ENCODE measurements around the gene TMEM82. TPM values are rescaled to one million over a fixed set of nuclear protein-coding genes. Genes with fewer than 3 reads are reported as not detected.

TMEM82 gene
- polyA plus RNA-seq, 1 donor (not counting 4 experiments of a cell fraction or from before 2014, with no cell fraction given), result not detected

DNA sequence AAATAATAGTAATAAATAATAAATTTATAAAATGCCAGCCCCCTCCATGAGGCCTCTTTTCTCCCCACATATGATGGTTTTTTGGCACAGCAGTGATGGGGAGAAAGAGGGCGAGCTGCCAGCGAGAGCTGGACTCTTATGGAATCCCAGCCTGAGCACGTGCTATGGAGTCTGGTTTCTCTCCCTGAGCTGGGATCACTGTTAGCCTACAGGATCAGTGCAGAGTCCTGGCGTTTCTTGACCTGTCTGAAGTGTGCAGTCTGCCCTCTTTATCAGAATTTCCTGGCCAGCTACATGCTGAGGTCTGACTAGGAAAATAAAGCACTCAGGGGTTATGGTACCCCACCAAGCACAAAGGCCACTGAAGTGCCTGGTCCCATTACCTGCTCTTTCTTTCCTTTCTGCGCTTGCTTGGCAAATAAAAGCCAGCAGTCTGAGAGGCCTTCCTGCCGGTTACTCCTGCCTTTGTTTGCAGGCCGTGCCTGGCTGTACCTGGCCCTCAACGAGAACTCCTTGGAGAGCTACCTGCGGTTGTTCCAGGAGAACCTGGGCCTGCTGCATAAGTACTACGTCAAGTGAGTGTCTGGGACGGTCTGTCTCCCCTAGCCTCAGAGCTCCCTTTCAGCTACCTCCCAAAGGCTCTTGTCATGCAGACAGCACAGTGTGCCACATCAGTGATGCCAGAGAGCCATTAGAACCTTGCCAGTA lies 24.7 kb upstream of the TMEM82 start:
- peaks cover 37 to 48% of the 10 kb centered on the region in 2 experiments for H3K36me3 ChIP-seq (ENCODE audit: control insufficient read depth in 2 of 2, extremely low read depth in 1 of 2, insufficient read depth in 2 of 2, low read length in 2 of 2)
- peaks cover 14% of the 10 kb centered on the region for H3K79me2 ChIP-seq (ENCODE audit: control insufficient read depth, insufficient read depth, low read length)

GRCh38 chr1:15718199-15718601 lies 24.1 kb upstream of the TMEM82 start:
- peaks cover 37 to 52% of the 10 kb centered on the region in 2 experiments for H3K36me3 ChIP-seq (ENCODE audit: control insufficient read depth in 2 of 2, extremely low read depth in 1 of 2, insufficient read depth in 2 of 2, low read length in 2 of 2)
- dilution Hi-C loops (cut with MboI; ENCODE audit: extremely low pct_ligation_motif_present, low sequenced_read_pairs), result no loop called here

More for the DNA sequence above, 24.7 kb upstream of the TMEM82 start:
- H3K9me1 ChIP-seq (ENCODE audit: control insufficient read depth, extremely low read depth, insufficient read depth, low read length), result peaks cover 2% of the 10 kb centered on the region
- no peak overlapping the region for H2AFZ ChIP-seq (ENCODE audit: control insufficient read depth, low read length)
- H4K20me1 ChIP-seq (ENCODE audit: control insufficient read depth, extremely low read depth, insufficient read depth, low read length), result no peaks in the 10 kb centered on the region
- no peak overlapping the region for H3K4me2 ChIP-seq (ENCODE audit: control insufficient read depth, extremely low read depth, insufficient read depth, low read depth, low read length)
- no peaks in the 10 kb centered on the region for H3K4me1 ChIP-seq (ENCODE audit: control insufficient read depth, extremely low read depth, insufficient read depth, low read length)
- H3K27ac ChIP-seq (ENCODE audit: control insufficient read depth, insufficient read depth, low read length), result no peak overlapping the region
- H3K9me3 ChIP-seq (ENCODE audit: control insufficient read depth, low read depth, low read length), result no peaks in the 10 kb centered on the region
- FAIRE-seq (no peak), DNase-seq (ENCODE audit: low read depth, low spot score) (no peak)
- dilution Hi-C loops (cut with MboI; ENCODE audit: extremely low pct_ligation_motif_present, low sequenced_read_pairs), result no loop called here
- TF ChIP-seq CTCF (optimal IDR thresholded peaks at IDR 0.05 in 1 of 3, IDR thresholded peaks at IDR 0.05 in 1 of 3, conservative IDR thresholded peaks at IDR 0.05 in 1 of 3; ENCODE audit: extremely low read depth in 1 of 3, insufficient read depth in 2 of 3, low read length in 3 of 3), result no peak
- TF ChIP-seq EZH2 (IDR thresholded peaks at IDR 0.05; ENCODE audit: low read length), result no peak
- no peak overlapping the region for H3K4me3 ChIP-seq (ENCODE audit: control insufficient read depth in 2 of 3, extremely low read depth in 1 of 3, insufficient read depth in 2 of 3, low read depth in 1 of 3, low read length in 3 of 3)
- no peak overlapping the region for H3K9ac ChIP-seq (ENCODE audit: control insufficient read depth, extremely low read depth, insufficient read depth, low read length)
- H3K27me3 ChIP-seq (ENCODE audit: control insufficient read depth, extremely low read depth, insufficient read depth, low read length), result no peaks in the 10 kb centered on the region

More at GRCh38 chr1:15718199-15718601, 24.1 kb upstream of the TMEM82 start:
- Histone ChIP-seq H3K9me3 (ENCODE audit: control insufficient read depth, low read depth, low read length) (no peaks in the 10 kb centered on the region), H3K4me1 (ENCODE audit: control insufficient read depth, extremely low read depth, insufficient read depth, low read length) (no peaks in the 10 kb centered on the region), H3K79me2 (ENCODE audit: control insufficient read depth, insufficient read depth, low read length) (peaks cover 11% of the 10 kb centered on the region), H3K4me3 (ENCODE audit: control insufficient read depth in 2 of 3, extremely low read depth in 1 of 3, insufficient read depth in 2 of 3, low read depth in 1 of 3, low read length in 3 of 3) (no peak overlapping the region), H4K20me1 (ENCODE audit: control insufficient read depth, extremely low read depth, insufficient read depth, low read length) (no peaks in the 10 kb centered on the region), H3K9me1 (ENCODE audit: control insufficient read depth, extremely low read depth, insufficient read depth, low read length) (peaks cover 2% of the 10 kb centered on the region), H3K27me3 (ENCODE audit: control insufficient read depth, extremely low read depth, insufficient read depth, low read length) (no peaks in the 10 kb centered on the region), H3K4me2 (ENCODE audit: control insufficient read depth, extremely low read depth, insufficient read depth, low read depth, low read length) (no peak overlapping the region), H3K27ac (ENCODE audit: control insufficient read depth, insufficient read depth, low read length) (no peak overlapping the region), H3K9ac (ENCODE audit: control insufficient read depth, extremely low read depth, insufficient read depth, low read length) (no peak overlapping the region), H2AFZ (ENCODE audit: control insufficient read depth, low read length) (no peak overlapping the region)
- FAIRE-seq (no peak), DNase-seq (ENCODE audit: low read depth, low spot score) (no peak)
- TF ChIP-seq EZH2 (IDR thresholded peaks at IDR 0.05; ENCODE audit: low read length) (no peak), CTCF (optimal IDR thresholded peaks at IDR 0.05 in 1 of 3, IDR thresholded peaks at IDR 0.05 in 1 of 3, conservative IDR thresholded peaks at IDR 0.05 in 1 of 3; ENCODE audit: extremely low read depth in 1 of 3, insufficient read depth in 2 of 3, low read length in 3 of 3) (no peak)

Measured in keratinocyte (primary cell).